Liver (tissue), 3 donors: ENCODE results near the gene CCM2L.

Experiments
- EGR1 ChIP-seq, 2 donors: IDR thresholded peaks; 2 replicates each; pipeline ENCODE4 v1.6.1; 2016 to 2018; ENCODE audit warnings: antibody characterized with exemption in 2 of 2, low read depth in 2 of 2
- FOXA2 ChIP-seq: IDR thresholded peaks from 2 replicates; pipeline ENCODE4 v1.6.1; 2016; ENCODE audit warnings: antibody characterized with exemption
- RAD21 ChIP-seq, 2 donors: IDR thresholded peaks; 2 replicates each; pipeline ENCODE4 v1.6.1; 2016; ENCODE audit warnings: antibody characterized with exemption in 2 of 2, mild to moderate bottlenecking in 2 of 2
- RXRA ChIP-seq, 2 donors: IDR thresholded peaks; 2 replicates each; pipeline ENCODE4 v1.6.1; 2017 to 2018; ENCODE audit warnings: antibody characterized with exemption in 2 of 2, mild to moderate bottlenecking in 1 of 2
- YY1 ChIP-seq: IDR thresholded peaks from 2 replicates; pipeline ENCODE4 v1.6.1; 2016; ENCODE audit warnings: antibody characterized with exemption, mild to moderate bottlenecking
- TF ChIP-seq, protein P1 (sequence below): fragments of 150-350 bp; IDR thresholded peaks from 2 replicates; pipeline ENCODE4 v1.5.1; 2017; ENCODE audit warnings: improper control_type of control experiment, low read depth, low read length; ENCODE audit not compliant: missing input control
- TF ChIP-seq, protein P2 (sequence below): IDR thresholded peaks from 2 replicates; pipeline ENCODE4 v1.6.1; 2016; ENCODE audit warnings: antibody characterized with exemption
- TF ChIP-seq, protein P3 (sequence below): IDR thresholded peaks from 2 replicates; pipeline ENCODE4 v1.6.1; 2016; ENCODE audit warnings: antibody characterized with exemption, mild to moderate bottlenecking
- TF ChIP-seq, protein P4 (sequence below): IDR thresholded peaks from 2 replicates; pipeline ENCODE4 v1.6.1; 2016; ENCODE audit warnings: antibody characterized with exemption
- donor health status: healthy.
- donor health status: healthy.

DNA sequence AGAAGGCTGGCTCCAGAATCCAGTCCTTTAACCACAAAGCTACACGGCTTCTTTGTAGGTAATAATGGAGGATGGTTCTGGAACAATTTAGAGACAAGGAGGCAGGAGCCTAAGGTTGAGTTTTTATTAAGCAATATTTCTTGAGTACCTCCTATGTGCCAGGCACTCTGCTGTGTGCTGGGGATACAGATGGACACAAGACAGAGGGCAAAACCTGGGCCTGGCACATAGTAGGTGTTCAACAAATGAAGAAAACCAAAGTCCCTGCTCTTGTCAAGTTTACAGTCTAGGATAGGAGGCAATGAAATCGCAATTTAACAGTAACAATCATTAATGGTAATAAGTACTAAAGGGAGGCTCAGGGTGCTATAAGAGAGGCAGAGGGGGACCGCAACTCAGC is 17.4 kb downstream of the CCM2L start:
- TF ChIP-seq EGR1 (IDR thresholded peaks at IDR 0.05; ENCODE audit: low read depth in 2 of 2), result no peak
- TF ChIP-seq, protein P1, sequence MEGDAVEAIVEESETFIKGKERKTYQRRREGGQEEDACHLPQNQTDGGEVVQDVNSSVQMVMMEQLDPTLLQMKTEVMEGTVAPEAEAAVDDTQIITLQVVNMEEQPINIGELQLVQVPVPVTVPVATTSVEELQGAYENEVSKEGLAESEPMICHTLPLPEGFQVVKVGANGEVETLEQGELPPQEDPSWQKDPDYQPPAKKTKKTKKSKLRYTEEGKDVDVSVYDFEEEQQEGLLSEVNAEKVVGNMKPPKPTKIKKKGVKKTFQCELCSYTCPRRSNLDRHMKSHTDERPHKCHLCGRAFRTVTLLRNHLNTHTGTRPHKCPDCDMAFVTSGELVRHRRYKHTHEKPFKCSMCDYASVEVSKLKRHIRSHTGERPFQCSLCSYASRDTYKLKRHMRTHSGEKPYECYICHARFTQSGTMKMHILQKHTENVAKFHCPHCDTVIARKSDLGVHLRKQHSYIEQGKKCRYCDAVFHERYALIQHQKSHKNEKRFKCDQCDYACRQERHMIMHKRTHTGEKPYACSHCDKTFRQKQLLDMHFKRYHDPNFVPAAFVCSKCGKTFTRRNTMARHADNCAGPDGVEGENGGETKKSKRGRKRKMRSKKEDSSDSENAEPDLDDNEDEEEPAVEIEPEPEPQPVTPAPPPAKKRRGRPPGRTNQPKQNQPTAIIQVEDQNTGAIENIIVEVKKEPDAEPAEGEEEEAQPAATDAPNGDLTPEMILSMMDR, result no peak
- TF ChIP-seq RAD21 (IDR thresholded peaks at IDR 0.05), result no peak
- TF ChIP-seq YY1, result no peak
- TF ChIP-seq, protein P2, sequence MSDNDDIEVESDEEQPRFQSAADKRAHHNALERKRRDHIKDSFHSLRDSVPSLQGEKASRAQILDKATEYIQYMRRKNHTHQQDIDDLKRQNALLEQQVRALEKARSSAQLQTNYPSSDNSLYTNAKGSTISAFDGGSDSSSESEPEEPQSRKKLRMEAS, result no peak
- TF ChIP-seq, protein P3, sequence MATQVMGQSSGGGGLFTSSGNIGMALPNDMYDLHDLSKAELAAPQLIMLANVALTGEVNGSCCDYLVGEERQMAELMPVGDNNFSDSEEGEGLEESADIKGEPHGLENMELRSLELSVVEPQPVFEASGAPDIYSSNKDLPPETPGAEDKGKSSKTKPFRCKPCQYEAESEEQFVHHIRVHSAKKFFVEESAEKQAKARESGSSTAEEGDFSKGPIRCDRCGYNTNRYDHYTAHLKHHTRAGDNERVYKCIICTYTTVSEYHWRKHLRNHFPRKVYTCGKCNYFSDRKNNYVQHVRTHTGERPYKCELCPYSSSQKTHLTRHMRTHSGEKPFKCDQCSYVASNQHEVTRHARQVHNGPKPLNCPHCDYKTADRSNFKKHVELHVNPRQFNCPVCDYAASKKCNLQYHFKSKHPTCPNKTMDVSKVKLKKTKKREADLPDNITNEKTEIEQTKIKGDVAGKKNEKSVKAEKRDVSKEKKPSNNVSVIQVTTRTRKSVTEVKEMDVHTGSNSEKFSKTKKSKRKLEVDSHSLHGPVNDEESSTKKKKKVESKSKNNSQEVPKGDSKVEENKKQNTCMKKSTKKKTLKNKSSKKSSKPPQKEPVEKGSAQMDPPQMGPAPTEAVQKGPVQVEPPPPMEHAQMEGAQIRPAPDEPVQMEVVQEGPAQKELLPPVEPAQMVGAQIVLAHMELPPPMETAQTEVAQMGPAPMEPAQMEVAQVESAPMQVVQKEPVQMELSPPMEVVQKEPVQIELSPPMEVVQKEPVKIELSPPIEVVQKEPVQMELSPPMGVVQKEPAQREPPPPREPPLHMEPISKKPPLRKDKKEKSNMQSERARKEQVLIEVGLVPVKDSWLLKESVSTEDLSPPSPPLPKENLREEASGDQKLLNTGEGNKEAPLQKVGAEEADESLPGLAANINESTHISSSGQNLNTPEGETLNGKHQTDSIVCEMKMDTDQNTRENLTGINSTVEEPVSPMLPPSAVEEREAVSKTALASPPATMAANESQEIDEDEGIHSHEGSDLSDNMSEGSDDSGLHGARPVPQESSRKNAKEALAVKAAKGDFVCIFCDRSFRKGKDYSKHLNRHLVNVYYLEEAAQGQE, result no peak
- TF ChIP-seq FOXA2, result no peak
- TF ChIP-seq, protein P4, sequence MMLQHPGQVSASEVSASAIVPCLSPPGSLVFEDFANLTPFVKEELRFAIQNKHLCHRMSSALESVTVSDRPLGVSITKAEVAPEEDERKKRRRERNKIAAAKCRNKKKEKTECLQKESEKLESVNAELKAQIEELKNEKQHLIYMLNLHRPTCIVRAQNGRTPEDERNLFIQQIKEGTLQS, result no peak
- no peak for TF ChIP-seq RXRA (IDR thresholded peaks at IDR 0.05)
